ENCODE data around the gene CFAP47.

GRCh38 chrX:36035550-36035949 is 116.0 kb downstream of the CFAP47 start:
- TF ChIP-seq CTCF (IDR thresholded peaks at IDR 0.05; ENCODE audit: insufficient read depth, low read length) = no peak
- TF ChIP-seq SPI1 (IDR thresholded peaks at IDR 0.05; ENCODE audit: borderline replicate concordance, low read depth) = no peak
- no peak for TF ChIP-seq GABPA (IDR thresholded peaks at IDR 0.05; ENCODE audit: low read depth)
- TF ChIP-seq REST (IDR thresholded peaks at IDR 0.05; ENCODE audit: insufficient replicate concordance, low read depth) = no peak
- TF ChIP-seq POLR2AphosphoS5 (IDR thresholded peaks at IDR 0.05; ENCODE audit: low read depth) = no peak

Measured in HL-60 (cell line).